ENCODE data around the gene SELENOO. TPM values are rescaled to one million over a fixed set of nuclear protein-coding genes. Genes with fewer than 3 reads are reported as not detected.

The SELENOO gene
- total RNA-seq, 1 experiment from 2014 or later: 29.6 TPM

DNA sequence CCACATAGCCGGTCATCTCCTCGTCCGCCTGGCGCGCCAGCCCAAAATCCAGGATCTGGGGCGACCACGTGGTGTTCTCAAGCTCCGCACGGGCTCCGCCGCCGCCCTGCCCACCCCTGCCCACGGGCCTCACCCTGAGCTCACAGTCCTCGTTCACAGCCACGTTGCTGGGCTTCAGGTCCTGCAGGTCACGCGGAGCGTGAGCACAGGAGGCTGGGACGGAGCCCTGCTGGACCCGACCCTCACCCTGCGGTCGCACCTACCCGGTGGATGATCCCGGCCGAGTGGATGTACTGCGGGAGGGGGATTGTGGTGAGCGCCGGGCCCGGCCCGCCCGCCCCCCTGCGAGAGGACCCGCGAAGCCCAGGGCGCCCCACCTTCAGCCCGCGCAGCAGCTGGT lies 66.2 kb downstream of the SELENOO start:
- no TSS peak for BruUV-seq (replicated peaks)
- no peak overlapping the region for H3K4me3 ChIP-seq (replicated peaks in 1 of 2; ENCODE audit: low read depth in 1 of 2, low read length in 2 of 2)
- no peak overlapping the region for H3K9ac ChIP-seq (ENCODE audit: low read length)
- no peak for TF ChIP-seq FOSL1 (IDR thresholded peaks at IDR 0.05; ENCODE audit: low read depth)
- TF ChIP-seq, protein P1, sequence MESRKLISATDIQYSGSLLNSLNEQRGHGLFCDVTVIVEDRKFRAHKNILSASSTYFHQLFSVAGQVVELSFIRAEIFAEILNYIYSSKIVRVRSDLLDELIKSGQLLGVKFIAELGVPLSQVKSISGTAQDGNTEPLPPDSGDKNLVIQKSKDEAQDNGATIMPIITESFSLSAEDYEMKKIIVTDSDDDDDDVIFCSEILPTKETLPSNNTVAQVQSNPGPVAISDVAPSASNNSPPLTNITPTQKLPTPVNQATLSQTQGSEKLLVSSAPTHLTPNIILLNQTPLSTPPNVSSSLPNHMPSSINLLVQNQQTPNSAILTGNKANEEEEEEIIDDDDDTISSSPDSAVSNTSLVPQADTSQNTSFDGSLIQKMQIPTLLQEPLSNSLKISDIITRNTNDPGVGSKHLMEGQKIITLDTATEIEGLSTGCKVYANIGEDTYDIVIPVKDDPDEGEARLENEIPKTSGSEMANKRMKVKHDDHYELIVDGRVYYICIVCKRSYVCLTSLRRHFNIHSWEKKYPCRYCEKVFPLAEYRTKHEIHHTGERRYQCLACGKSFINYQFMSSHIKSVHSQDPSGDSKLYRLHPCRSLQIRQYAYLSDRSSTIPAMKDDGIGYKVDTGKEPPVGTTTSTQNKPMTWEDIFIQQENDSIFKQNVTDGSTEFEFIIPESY (IDR thresholded peaks at IDR 0.05; ENCODE audit: extremely low read depth, insufficient replicate concordance, low read length): no peak
- H3K9me3 ChIP-seq (ENCODE audit: control insufficient read depth in 1 of 2, insufficient read depth in 1 of 2, low read depth in 1 of 2, low read length in 2 of 2): no peaks in the 10 kb centered on the region
- no peaks in the 10 kb centered on the region for H3K9me2 ChIP-seq (ENCODE audit: insufficient read depth)
- no peaks in the 10 kb centered on the region for H4K20me1 ChIP-seq (ENCODE audit: insufficient read depth)
- H3K27me3 ChIP-seq (ENCODE audit: insufficient read depth, low read length): no peaks in the 10 kb centered on the region
- no peaks in the 10 kb centered on the region for H3K36me3 ChIP-seq (ENCODE audit: control insufficient read depth in 1 of 2, insufficient read depth in 2 of 2, low read length in 2 of 2)
- H2AFZ ChIP-seq (ENCODE audit: low read depth, low read length, poor library complexity, severe bottlenecking): no peak overlapping the region
- DNase-seq (ENCODE audit: low read depth, low spot score) (no peak), ATAC-seq (no peak)
- ChIA-PET POLR2A (no interaction called here), CTCF (no interaction called here), RAD21 (ENCODE audit: low non-redundant PET in 1 of 2, low total read pairs in 2 of 2, uncharacterized antibody in 2 of 2, unreplicated experiment in 2 of 2) (no interaction called here)
- no peak overlapping the region for H3K27ac ChIP-seq (ENCODE audit: low read depth, low read length)
- no peaks in the 10 kb centered on the region for H3K79me2 ChIP-seq (ENCODE audit: insufficient read depth, low read length)
- intact Hi-C loops (cut with micrococcal nuclease): no loop called here
- no peak overlapping the region for H3K4me2 ChIP-seq (ENCODE audit: low read length)
- peaks cover 40 to 50% of the 10 kb centered on the region in 2 experiments for H3K4me1 ChIP-seq (ENCODE audit: control insufficient read depth in 1 of 2, insufficient read depth in 2 of 2, low read length in 2 of 2)

Other genes with a start within 250 kb of the SELENOO start
- 116 TPM for gene PIM3, start 240.2 kb upstream of the SELENOO start, total RNA-seq (2021; ENCODE audit: unreplicated experiment)
- not detected for gene IL17REL, start 188.2 kb upstream of the SELENOO start, total RNA-seq (2021; ENCODE audit: unreplicated experiment)
- not detected for gene TTLL8, start 142.7 kb upstream of the SELENOO start, total RNA-seq (2021; ENCODE audit: unreplicated experiment)
- gene MLC1, start 115.6 kb upstream of the SELENOO start, total RNA-seq (2021; ENCODE audit: unreplicated experiment): not detected
- not detected for gene MOV10L1, start 111.0 kb upstream of the SELENOO start, total RNA-seq (2021; ENCODE audit: unreplicated experiment)
- gene PANX2, start 30.3 kb upstream of the SELENOO start, total RNA-seq (2021; ENCODE audit: unreplicated experiment): 8.0 TPM
- 90.3 TPM for gene TRABD, start 15.1 kb upstream of the SELENOO start, total RNA-seq (2021; ENCODE audit: unreplicated experiment)
- gene TUBGCP6, start 44.0 kb downstream of the SELENOO start, total RNA-seq (2021; ENCODE audit: unreplicated experiment): 38.6 TPM
- gene HDAC10, start 50.3 kb downstream of the SELENOO start, total RNA-seq (2021; ENCODE audit: unreplicated experiment): 67.5 TPM
- 86.7 TPM for gene MAPK12, start 60.7 kb downstream of the SELENOO start, total RNA-seq (2021; ENCODE audit: unreplicated experiment)
- 19.3 TPM for gene MAPK11, start 69.4 kb downstream of the SELENOO start, total RNA-seq (2021; ENCODE audit: unreplicated experiment)
- gene PLXNB2, start 106.6 kb downstream of the SELENOO start, total RNA-seq (2021; ENCODE audit: unreplicated experiment): 236 TPM
- gene DENND6B, start 126.0 kb downstream of the SELENOO start, total RNA-seq (2021; ENCODE audit: unreplicated experiment): 11.0 TPM
- gene PPP6R2, start 142.3 kb downstream of the SELENOO start, total RNA-seq (2021; ENCODE audit: unreplicated experiment): 61.3 TPM

Data from HCT116 (cell line).